ENCODE measurements around the gene PDK2.

PDK2 gene

DNA sequence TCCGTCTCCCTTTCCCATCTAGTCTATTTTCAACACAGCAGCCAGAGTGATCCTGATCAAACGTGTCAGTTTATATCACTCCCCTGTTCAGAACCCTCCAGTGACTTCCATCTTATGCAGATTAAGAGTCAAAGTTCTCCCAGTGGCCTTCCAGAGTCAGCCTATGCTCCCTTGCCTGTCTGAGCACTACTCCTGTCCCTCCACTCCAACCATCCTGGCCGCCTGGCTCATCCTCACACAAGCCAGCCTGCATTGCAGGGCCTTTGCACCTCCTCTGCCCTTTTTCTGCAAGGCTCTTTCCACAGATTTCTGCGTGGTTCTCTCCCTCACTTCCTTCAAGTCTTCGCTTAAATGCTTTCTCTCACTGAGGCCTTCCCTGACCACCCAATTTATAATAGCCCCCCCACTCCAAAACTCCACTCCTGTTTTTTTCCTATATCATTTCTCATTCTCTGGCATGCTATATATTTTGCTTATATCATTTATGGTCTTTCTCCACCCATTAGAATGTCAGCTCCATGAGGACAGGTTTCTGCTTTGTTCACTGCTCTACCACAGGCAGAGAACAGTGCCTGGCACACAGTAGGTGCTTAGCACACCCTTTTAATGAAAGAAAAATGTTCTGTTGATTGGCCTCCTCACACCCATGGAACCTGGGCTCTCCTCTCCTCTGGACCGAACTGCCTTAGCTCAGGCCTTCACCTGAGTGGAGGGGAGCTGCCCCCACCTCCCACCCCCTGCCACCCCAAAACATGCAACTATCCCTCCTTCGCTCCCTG is 25.5 kb downstream of the PDK2 start:
- DNase-seq = no peak

DNA sequence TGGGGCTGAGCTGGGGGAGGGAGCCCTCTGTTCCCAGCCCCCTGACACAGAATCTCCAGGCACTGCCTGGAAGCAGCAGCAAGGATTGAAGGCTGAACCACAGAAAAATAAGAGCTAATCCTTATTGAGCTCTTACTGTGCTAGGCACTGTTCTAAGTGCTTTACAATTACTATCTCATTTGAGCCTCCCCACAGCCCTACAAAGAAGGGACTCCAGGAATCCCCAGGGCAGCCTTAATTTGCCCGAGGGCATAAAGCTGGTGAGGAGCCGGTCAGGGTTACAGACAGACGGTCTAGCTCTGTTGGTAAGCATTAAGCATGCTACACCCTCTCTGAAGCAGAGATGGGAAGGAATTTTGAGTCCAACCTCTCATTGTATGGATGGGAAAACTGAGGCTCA is 27.8 kb downstream of the PDK2 start:
- no peak for DNase-seq

DNA sequence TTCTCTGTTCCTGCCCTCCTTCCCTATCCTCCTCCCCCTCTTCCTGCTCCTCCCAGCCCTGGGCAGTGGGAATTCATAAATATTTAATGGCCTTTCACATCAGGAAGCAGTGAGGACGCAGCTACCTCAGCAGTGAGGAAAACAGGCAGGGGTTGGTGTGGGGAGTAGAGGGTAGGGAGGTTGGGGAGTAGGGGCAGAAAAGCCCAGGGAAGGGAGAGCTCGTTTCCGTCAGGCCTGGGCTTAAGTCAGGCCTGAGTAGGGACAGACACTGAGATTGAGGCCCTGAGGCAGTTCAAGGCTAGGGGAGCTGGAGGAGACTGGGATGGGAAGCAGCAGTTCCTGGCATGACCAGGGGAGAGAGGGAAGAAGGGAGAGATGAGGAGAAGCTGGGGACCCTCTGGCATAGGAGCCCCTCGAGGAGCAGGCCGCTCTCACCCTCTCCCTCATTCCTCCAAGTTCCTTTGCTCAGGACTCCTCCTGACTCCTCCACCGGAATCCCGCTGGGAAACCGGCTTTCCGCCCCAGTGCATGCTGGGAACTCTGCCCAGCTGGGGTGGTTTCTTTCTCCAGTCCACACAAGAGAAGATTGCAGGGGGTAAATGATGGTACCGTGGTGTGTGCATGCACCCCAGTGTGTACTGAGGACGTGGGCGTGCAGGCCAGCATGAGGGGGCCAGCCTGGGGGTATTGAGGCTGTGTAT is 28.6 kb downstream of the PDK2 start:
- DNase-seq = no peak

- no peak for DNase-seq
Measured at GRCh38 chr17:50125420-50125997, 30.4 kb downstream of the PDK2 start.

DNA sequence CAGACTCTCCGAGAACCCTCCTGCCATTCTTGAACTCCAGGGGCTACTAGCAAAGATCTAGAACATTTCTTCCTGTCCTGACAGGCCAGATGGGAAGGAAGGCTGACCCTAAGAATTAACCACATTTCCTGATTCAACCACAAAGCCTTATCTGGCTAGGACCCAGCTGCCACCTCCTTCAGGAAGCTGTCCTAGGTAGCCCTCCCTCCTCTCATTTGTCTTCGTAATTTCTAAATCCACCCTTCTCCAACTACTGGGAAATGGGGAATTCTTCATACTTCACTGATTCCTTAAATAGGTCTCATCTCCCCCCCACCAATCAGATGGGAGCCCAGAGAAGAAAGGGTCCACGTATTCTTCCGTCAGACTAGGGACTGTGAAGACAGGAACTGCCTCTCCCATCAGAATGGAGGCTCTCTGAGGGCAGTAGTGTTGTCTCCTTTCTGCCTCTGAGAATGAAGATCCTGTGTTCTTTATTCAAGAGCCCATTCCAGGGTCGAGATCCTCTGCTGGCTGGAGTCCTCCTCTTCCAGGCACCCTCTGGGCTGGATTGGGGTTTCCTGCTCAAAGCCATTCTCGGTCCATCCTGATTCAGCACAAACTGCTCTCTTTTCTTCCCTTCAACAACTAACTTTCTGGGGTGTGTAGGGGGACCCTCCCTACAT is 32.7 kb downstream of the PDK2 start:
- DNase-seq = no peak

DNA sequence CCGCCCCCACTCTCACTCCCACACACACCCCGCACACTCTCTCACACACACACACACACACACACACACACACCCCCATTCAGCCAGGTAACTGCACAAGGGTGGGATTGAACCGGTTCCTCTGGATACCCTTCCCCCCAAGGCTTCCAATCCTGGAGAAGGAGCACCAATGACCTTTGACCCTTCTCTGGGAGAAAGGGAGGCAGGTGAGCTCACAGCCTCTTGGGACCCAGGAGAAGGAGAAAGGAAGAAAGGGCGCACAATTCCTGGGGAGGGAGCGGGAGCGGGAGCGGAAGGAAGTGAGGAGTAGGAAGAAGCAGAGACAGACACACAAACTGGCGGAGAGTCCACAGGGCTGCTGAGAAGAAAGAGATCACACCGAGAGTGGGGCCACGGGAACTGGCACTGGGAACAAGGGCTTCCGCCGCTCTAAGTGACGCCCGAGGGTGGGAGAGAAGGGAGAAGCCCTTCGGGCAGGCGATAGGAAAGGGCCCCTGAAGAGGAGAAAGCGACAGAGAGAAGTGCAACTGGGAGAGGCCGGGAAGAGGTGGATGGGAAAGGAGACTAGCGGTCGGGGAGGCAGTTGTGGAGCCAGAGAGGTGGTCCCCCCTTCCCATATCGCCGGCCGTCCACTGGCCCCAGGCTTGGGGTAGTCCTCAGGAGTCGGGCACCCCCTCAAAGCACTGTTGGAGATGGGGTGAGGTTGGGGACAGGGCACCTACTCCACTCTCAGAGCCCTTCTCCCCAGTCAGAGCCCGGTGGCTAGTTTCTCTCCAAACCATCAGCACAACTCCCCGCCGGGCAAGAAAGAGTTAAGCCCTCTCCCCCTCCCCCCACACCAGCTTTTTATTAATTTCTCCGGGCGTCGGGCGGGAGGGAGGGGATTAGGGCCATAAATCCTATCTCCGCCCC is 33.5 kb downstream of the PDK2 start:
- no peak for DNase-seq

- no peak for DNase-seq
Measured at GRCh38 chr17:50129353-50129727, 34.2 kb downstream of the PDK2 start.

GRCh38 chr17:50129728-50130558 is 34.8 kb downstream of the PDK2 start, which contains the start of gene SAMD14:
TSS of gene SAMD14 (minus strand) at chr17:50130160. CDS start at chr17:50124959, 5,201 bp downstream.
- no peak for DNase-seq

GRCh38 chr17:50130559-50131305 is 35.6 kb downstream of the PDK2 start:
- DNase-seq = no peak

- DNase-seq = no peak
Measured at GRCh38 chr17:50132104-50132794, 37.1 kb downstream of the PDK2 start.

- DNase-seq = no peak
Measured at GRCh38 chr17:50133028-50133768, 38.0 kb downstream of the PDK2 start.

- no peak for DNase-seq
Measured at GRCh38 chr17:50133769-50134099, 38.6 kb downstream of the PDK2 start.

DNA sequence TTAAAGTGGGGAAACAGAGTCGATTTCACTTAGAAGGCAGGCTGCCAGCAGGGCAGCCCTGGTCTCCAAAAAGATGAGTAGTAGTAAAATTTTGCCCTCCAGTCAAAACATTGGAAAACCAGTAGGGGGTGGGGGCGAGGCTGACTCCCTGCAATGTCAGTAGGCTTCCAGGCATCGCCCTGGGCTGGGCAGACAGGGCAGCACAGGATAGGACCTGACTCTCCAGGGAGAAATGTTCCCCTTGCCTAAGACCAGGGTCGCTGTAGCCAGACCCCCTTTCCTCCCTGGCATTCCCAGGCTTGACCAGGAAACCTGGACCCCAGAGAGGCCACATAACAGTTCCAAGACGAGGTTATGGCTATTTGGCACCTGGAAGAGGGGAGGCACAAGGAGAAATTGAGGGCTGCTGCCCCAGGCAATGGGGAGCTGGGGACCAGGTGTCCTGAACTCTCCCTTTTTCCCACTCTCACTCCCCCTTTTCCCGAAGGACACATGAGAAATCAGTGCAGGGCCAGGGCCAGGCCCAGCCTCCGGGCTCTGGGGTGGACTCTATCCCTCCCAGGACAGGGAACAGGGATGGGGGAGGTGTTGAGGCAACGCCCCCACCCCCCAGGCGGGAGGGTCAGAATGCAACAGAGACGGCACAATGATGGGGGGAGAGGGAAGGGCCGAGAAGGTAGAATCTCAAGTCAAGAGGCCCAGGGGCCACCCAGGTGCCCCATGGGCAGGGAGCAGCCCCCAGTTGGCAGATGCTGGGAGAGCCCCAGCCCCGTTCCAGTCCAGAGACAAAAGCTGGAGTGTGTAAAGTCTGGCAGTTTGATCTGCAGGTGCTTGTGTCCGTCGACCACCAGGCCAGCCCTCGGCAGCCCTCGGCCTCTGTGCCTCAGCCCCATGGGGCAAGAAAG is 39.3 kb downstream of the PDK2 start:
- no peak for DNase-seq

DNA sequence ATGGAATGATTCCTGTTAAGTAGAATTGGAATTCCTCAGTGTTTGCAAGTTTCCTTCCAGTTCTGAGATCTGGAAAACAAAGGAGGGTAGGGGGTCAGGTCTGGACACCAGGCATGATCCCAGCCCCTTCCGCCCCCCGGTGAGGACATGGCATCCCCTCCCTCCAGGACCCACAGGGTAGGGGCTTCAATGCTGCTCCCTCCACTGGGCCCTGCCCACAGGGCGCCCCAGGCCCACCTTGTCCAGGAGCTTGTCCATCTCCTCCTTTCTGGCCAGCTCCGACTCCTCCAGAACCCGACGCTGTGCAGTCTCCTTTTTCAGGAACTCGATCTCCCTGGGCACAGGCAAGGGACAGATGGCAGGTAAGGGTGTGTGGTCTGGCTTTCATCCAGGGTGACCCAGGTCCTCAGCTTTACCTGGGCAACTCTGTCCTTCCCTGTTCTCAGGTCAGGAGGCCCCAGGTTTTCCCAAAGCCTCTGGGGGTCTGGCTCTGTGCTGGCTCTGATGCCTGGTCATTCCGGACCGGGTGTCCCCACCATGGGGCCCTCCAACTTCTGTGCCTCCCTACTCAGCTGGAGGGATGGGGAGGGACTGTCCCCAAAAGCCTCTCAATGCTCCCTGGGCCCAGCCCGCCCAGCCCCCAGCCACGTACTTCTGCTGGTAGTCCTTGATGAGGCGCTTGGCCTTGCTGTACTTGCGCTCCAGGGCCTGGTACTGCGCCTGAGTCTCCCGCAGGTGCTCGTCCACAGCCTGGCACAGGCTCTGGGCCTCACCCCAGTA is 40.4 kb downstream of the PDK2 start:
- DNase-seq = no peak

GRCh38 chr17:50136096-50136687 is 41.0 kb downstream of the PDK2 start:
- no peak for DNase-seq

DNA sequence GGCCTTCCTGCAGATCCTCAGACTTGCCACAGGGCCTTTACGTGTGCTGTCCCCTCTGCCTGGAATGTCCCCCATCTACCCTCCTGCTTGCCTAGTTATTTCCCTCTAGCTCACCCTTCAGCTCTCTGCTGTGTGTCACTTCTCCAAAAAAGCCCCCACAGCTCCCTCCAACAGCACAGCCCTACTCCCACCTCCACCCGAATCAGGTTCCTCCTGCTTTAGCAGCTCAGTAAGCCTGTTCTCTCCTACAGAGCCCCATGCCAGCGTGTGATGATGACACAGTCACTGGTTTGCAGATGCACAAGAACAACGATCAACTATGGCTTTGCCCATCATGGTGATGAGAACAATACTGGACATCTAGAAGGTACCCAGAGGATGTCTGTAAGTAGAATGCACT is 41.9 kb downstream of the PDK2 start:
- DNase-seq = no peak

GRCh38 chr17:50139185-50139783 is 44.1 kb downstream of the PDK2 start:
- no peak for DNase-seq
